OCI-LY1 (cell line): ENCODE data around the gene MACF1.

Source experiments
- H2AFZ ChIP-seq: fragments of 200-600 bp; sonication (generic), shearing (Covaris generic); 2 replicates; pipeline ENCODE4 v1.6.0; 2014; ENCODE audit warnings: antibody characterized with exemption, mild to moderate bottlenecking, low read length
- H3F3A ChIP-seq: fragments of 200-600 bp; sonication (generic), shearing (Covaris generic); 2 replicates; pipeline ENCODE4 v1.6.0; 2014; ENCODE audit warnings: mild to moderate bottlenecking, antibody characterized with exemption, low read length, moderate library complexity; ENCODE audit not compliant: insufficient read depth
- H3K27ac ChIP-seq: fragments of 200-600 bp; sonication (generic); 2 replicates; pipeline ENCODE4 v1.5.1; 2014; ENCODE audit warnings: low read length, mixed run types, mild to moderate bottlenecking, low read depth; ENCODE audit not compliant: poor library complexity, severe bottlenecking
- H3K27me3 ChIP-seq: fragments of 200-600 bp; sonication (generic); 2 replicates; pipeline ENCODE4 v1.6.0; 2014; ENCODE audit warnings: antibody characterized with exemption, mild to moderate bottlenecking, low read length, moderate library complexity; ENCODE audit not compliant: insufficient read depth
- H3K36me3 ChIP-seq: fragments of 200-600 bp; sonication (generic); 2 replicates; pipeline ENCODE4 v1.6.1; 2014; ENCODE audit warnings: mild to moderate bottlenecking, antibody characterized with exemption, low read length, moderate library complexity, mixed read lengths; ENCODE audit not compliant: insufficient read depth
- H3K4me1 ChIP-seq: fragments of 200-600 bp; sonication (generic); 2 replicates; pipeline ENCODE4 v1.5.1; 2014; ENCODE audit warnings: mild to moderate bottlenecking, low read length, moderate library complexity; ENCODE audit not compliant: insufficient read depth, severe bottlenecking
- H3K4me2 ChIP-seq: fragments of 200-600 bp; sonication (generic), shearing (Covaris generic); 2 replicates; pipeline ENCODE4 v1.6.1; 2014; ENCODE audit warnings: low read length
- H3K4me3 ChIP-seq: fragments of 200-600 bp; sonication (generic); 2 replicates; pipeline ENCODE4 v1.5.1; 2014; ENCODE audit warnings: low read length, low read depth, mild to moderate bottlenecking, mixed read lengths; ENCODE audit not compliant: poor library complexity, severe bottlenecking
- H3K79me2 ChIP-seq: fragments of 200-600 bp; shearing (Covaris generic); 2 replicates; pipeline ENCODE4 v1.6.1; 2016; ENCODE audit warnings: mixed run types, low read length, mixed read lengths; ENCODE audit not compliant: insufficient read depth
- H3K9ac ChIP-seq: fragments of 200-600 bp; sonication (generic), shearing (Covaris generic); 2 replicates; pipeline ENCODE4 v1.6.1; 2014; ENCODE audit warnings: mild to moderate bottlenecking, low read length, mixed read lengths
- H3K9me2 ChIP-seq: fragments of 200-600 bp; sonication (generic), shearing (Covaris generic); 2 replicates; pipeline ENCODE4 v1.6.1; 2014; ENCODE audit warnings: low read depth, mild to moderate bottlenecking, low read length, mixed read lengths
- H3K9me3 ChIP-seq: fragments of 200-600 bp; shearing (Covaris generic); 2 replicates; pipeline ENCODE4 v1.6.1; 2014; ENCODE audit warnings: low read length, mixed read lengths
- H4K20me1 ChIP-seq: fragments of 200-600 bp; sonication (generic), shearing (Covaris generic); 2 replicates; pipeline ENCODE4 v1.6.0; 2016; ENCODE audit warnings: mild to moderate bottlenecking, low read length; ENCODE audit not compliant: insufficient read depth
- EZH2 ChIP-seq: fragments of 200-600 bp; sonication (generic), shearing (Covaris generic); IDR thresholded peaks from 2 replicates; pipeline ENCODE4 v1.8.0; 2017; ENCODE audit warnings: borderline replicate concordance, mixed run types, mild to moderate bottlenecking, antibody characterized with exemption, low read length, moderate library complexity, mixed read lengths
- TF ChIP-seq, protein P1 (sequence below): fragments of 200-600 bp; sonication (generic), shearing (Covaris generic); IDR thresholded peaks from 2 replicates; pipeline ENCODE4 v1.5.1; 2017; ENCODE audit warnings: mild to moderate bottlenecking, antibody characterized with exemption, low read length, moderate library complexity, mixed read lengths

The MACF1 gene

GRCh38 chr1:39181311-39181710, 23.2 kb upstream of the MACF1 start:
- H3K4me2 ChIP-seq: no peak overlapping the region
- no peak for TF ChIP-seq EZH2
- TF ChIP-seq, protein P1, sequence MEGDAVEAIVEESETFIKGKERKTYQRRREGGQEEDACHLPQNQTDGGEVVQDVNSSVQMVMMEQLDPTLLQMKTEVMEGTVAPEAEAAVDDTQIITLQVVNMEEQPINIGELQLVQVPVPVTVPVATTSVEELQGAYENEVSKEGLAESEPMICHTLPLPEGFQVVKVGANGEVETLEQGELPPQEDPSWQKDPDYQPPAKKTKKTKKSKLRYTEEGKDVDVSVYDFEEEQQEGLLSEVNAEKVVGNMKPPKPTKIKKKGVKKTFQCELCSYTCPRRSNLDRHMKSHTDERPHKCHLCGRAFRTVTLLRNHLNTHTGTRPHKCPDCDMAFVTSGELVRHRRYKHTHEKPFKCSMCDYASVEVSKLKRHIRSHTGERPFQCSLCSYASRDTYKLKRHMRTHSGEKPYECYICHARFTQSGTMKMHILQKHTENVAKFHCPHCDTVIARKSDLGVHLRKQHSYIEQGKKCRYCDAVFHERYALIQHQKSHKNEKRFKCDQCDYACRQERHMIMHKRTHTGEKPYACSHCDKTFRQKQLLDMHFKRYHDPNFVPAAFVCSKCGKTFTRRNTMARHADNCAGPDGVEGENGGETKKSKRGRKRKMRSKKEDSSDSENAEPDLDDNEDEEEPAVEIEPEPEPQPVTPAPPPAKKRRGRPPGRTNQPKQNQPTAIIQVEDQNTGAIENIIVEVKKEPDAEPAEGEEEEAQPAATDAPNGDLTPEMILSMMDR: no peak
- H3K27ac ChIP-seq: no peak overlapping the region
- no peak overlapping the region for H2AFZ ChIP-seq
- no peaks in the 10 kb centered on the region for H3K9me2 ChIP-seq
- H3K79me2 ChIP-seq: no peaks in the 10 kb centered on the region
- no peaks in the 10 kb centered on the region for H3F3A ChIP-seq
- peaks cover 7% of the 10 kb centered on the region for H3K4me1 ChIP-seq
- H3K9me3 ChIP-seq: no peaks in the 10 kb centered on the region; the same call in 1 of the 2 replicates
- no peaks in the 10 kb centered on the region; the same call in 1 of the 2 replicates for H3K27me3 ChIP-seq
- no peaks in the 10 kb centered on the region for H4K20me1 ChIP-seq
- H3K4me3 ChIP-seq: no peak overlapping the region
- H3K9ac ChIP-seq: no peak overlapping the region
- H3K36me3 ChIP-seq: no peaks in the 10 kb centered on the region

- Histone ChIP-seq H3K79me2 (no peaks in the 10 kb centered on the region), H3K4me1 (peaks cover 7% of the 10 kb centered on the region), H3F3A (no peaks in the 10 kb centered on the region), H3K27ac (no peak overlapping the region), H4K20me1 (no peaks in the 10 kb centered on the region), H3K9ac (no peak overlapping the region), H3K4me2 (no peak overlapping the region), H3K4me3 (no peak overlapping the region), H3K9me2 (no peaks in the 10 kb centered on the region), H3K27me3 (no peaks in the 10 kb centered on the region; the same call in 1 of the 2 replicates), H3K36me3 (no peaks in the 10 kb centered on the region), H3K9me3 (no peaks in the 10 kb centered on the region; the same call in 1 of the 2 replicates), H2AFZ (no peak overlapping the region)
- TF ChIP-seq EZH2: no peak
- TF ChIP-seq, protein P1: no peak
Measured at GRCh38 chr1:39182804-39183203, 21.7 kb upstream of the MACF1 start.

- H4K20me1 ChIP-seq: no peaks in the 10 kb centered on the region
- TF ChIP-seq EZH2: no peak
- TF ChIP-seq, protein P1: peak; percentile 68
- H3K9me3 ChIP-seq: no peaks in the 10 kb centered on the region; the same call in 1 of the 2 replicates
- no peak overlapping the region for H3K9ac ChIP-seq
- H3F3A ChIP-seq: no peaks in the 10 kb centered on the region
- H3K4me3 ChIP-seq: no peak overlapping the region
- no peak overlapping the region for H3K27ac ChIP-seq
- no peak overlapping the region for H2AFZ ChIP-seq
- H3K4me1 ChIP-seq: peaks cover 7% of the 10 kb centered on the region
- H3K27me3 ChIP-seq: no peaks in the 10 kb centered on the region; the same call in 1 of the 2 replicates
- no peak overlapping the region for H3K4me2 ChIP-seq
- H3K9me2 ChIP-seq: no peaks in the 10 kb centered on the region
- no peaks in the 10 kb centered on the region for H3K79me2 ChIP-seq
- H3K36me3 ChIP-seq: no peaks in the 10 kb centered on the region
Measured at GRCh38 chr1:39183503-39184353, 20.8 kb upstream of the MACF1 start.
